ENCODE measurements around the gene MSANTD1.

Gene MSANTD1

DNA sequence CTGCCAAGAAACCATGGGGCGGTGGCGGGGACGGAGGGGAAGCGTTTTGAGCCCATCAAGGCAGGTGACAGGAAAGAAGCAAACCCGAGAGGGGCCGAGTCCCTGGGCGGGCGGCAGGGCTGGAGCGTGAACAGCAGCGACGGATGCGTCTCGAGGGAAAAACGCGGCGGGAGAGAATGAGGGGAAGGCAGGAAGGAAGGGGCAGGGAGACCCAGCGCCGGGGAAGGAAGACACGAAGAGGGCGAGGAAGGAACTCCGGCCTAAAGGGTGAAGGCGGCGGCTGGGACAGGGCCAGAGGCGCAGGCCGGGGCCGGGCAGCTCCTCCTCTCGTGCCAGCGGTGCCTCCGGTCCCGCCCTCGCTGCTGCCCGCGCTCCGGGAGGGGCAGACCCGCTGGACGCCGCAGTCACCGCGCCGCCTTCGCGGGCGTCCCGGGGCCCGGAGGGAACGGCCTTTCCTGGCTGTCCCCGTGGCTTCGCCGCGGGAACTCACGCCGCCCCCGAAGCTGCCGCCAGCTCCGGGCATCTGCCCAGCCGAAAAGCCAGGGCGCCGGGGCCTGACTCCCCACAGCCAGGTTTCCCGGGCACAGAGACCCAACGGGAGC, 43.1 kb downstream of the MSANTD1 start:
- Histone ChIP-seq H3K36me3 (ENCODE audit: low read depth) (no peaks in the 10 kb centered on the region), H3K27me3 (ENCODE audit: insufficient read depth, poor library complexity, severe bottlenecking) (no peaks in the 10 kb centered on the region), H3K4me3 (ENCODE audit: severe bottlenecking) (peak overlapping the region; percentile 59), H3K27ac (ENCODE audit: poor library complexity, severe bottlenecking) (peak overlapping the region; percentile 41), H3K4me1 (ENCODE audit: insufficient read depth, poor library complexity, severe bottlenecking) (no peaks in the 10 kb centered on the region), H3K9me3 (ENCODE audit: severe bottlenecking) (no peaks in the 10 kb centered on the region)
- no peak for DNase-seq (ENCODE audit: low spot score)
- no peak for TF ChIP-seq CTCF (IDR thresholded peaks at IDR 0.05; ENCODE audit: poor library complexity, severe bottlenecking)
- peak; percentile 66 for ATAC-seq (ENCODE audit: low read depth)

DNA sequence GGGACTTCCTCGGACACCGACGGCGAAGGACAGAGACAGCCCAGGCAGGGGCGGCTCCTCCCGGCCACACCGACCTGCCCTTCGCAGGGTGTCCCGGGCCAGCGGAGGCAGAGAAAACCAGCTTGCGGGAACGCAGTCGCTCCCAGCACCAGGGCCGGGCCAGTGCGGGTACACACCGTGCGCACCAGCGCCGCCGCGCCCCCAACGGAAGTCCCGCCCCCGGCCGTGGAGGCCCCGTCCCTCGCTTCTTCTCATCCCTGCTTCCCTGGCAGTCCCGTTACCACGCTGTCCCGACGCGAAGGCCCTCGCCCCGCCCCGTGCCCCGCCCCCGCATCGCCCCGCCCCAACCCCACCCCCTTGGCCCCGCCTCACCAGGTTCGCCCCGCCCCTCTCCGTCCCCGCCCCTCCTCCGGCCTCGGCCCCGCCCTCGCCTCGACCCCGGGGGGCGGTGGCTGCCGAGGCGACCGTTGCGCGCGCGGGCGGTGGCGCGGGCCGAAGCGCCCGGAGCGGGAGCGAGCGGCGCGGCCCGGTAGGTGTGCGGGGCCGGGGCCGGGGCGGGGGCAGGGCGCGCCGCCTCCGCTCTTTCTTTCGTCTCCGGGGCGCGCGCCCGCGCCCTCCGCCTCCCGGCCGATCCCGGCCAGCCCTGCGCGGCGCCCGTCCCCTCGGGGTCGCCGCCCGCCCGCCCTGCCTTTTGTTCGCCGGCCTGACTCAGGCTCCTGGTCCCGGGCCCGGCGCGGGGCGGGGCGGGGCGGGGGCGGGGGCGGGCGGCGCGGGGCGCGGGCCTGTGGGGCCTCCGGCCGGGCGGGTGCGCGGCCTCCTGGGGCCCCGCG, 43.8 kb downstream of the MSANTD1 start, which contains the start of gene RGS12:
RGS12 (plus strand) TSS at position 451 of the 830 bp plus-strand sequence. CDS start 23,150 bp downstream, outside the sequence.
- Histone ChIP-seq H3K27me3 (ENCODE audit: insufficient read depth, poor library complexity, severe bottlenecking) (no peaks in the 10 kb centered on the region), H3K4me1 (ENCODE audit: insufficient read depth, poor library complexity, severe bottlenecking) (no peaks in the 10 kb centered on the region), H3K9me3 (ENCODE audit: severe bottlenecking) (no peaks in the 10 kb centered on the region), H3K27ac (ENCODE audit: poor library complexity, severe bottlenecking) (peak within 1 kb of the TSS; percentile 41), H3K36me3 (ENCODE audit: low read depth) (no peaks in the 10 kb centered on the region), H3K4me3 (ENCODE audit: severe bottlenecking) (peak within 1 kb of the TSS; percentile 59)
- DNase-seq (ENCODE audit: low spot score): peak; percentile 94
- no peak for TF ChIP-seq CTCF (IDR thresholded peaks at IDR 0.05; ENCODE audit: poor library complexity, severe bottlenecking)
- ATAC-seq (ENCODE audit: low read depth): peak; percentile 91

DNA sequence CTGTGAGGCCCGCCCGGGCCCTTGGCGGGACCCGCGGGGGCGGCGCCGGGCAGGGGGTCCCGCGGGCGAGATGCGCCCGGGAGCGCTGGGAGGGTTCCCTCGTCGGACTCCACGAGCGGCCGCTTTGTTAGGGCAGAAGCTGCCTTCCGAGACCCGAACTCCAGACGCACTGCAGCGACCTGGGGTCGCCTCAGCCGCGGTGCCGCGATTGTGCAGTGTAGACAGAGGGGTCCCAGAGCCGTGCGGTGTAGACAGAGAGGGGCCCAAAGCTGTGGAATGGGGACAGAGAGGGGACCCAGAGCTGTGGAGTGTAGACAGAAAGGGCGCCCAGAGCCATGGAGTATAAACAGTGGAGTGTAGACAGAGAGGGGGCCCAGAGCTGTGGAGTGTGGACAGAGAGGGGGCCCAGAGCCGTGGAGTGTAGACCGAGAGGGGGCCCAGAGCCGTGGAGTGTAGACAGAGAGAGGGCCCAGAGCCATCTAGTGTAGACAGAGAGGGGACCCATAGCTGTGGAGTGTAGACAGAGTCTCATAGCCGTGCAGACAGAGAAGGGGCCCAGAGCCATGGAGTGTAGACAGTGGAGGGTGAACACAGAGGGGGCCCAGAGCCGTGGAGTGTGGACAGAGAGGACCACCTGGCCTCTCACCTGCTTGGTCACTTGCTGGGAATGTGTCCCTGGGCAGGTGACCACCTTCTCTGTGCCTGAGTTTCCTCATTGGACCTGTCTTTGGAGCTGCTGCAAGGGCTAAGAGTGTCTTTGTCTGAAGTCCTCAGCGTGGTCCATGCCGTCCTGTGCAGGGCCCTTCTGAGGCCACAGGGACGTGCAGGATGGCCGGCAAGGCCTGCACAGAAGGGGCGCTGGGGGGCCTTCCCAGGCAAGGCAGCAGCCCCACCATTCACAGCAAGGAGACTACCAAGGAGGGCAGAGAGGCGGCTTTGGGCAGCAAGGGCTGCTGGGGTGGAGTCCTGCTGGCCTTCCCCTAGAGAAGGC, 44.7 kb downstream of the MSANTD1 start:
- ATAC-seq (ENCODE audit: low read depth) (no peak), DNase-seq (ENCODE audit: low spot score) (no peak)
- peak overlapping the region; percentile 41 for H3K27ac ChIP-seq (ENCODE audit: poor library complexity, severe bottlenecking)
- H3K27me3 ChIP-seq (ENCODE audit: insufficient read depth, poor library complexity, severe bottlenecking): no peaks in the 10 kb centered on the region
- no peaks in the 10 kb centered on the region for H3K4me1 ChIP-seq (ENCODE audit: insufficient read depth, poor library complexity, severe bottlenecking)
- no peaks in the 10 kb centered on the region for H3K36me3 ChIP-seq (ENCODE audit: low read depth)
- TF ChIP-seq CTCF (IDR thresholded peaks at IDR 0.05; ENCODE audit: poor library complexity, severe bottlenecking): no peak
- H3K4me3 ChIP-seq (ENCODE audit: severe bottlenecking): peak overlapping the region; percentile 59
- H3K9me3 ChIP-seq (ENCODE audit: severe bottlenecking): no peaks in the 10 kb centered on the region

GRCh38 chr4:3294401-3295241, 45.7 kb downstream of the MSANTD1 start:
- ATAC-seq (ENCODE audit: low read depth) (no peak), DNase-seq (ENCODE audit: low spot score) (peak; percentile 61)
- Histone ChIP-seq H3K9me3 (ENCODE audit: severe bottlenecking) (no peaks in the 10 kb centered on the region), H3K27ac (ENCODE audit: poor library complexity, severe bottlenecking) (no peak overlapping the region), H3K27me3 (ENCODE audit: insufficient read depth, poor library complexity, severe bottlenecking) (no peaks in the 10 kb centered on the region), H3K4me3 (ENCODE audit: severe bottlenecking) (no peak overlapping the region), H3K36me3 (ENCODE audit: low read depth) (no peaks in the 10 kb centered on the region), H3K4me1 (ENCODE audit: insufficient read depth, poor library complexity, severe bottlenecking) (no peaks in the 10 kb centered on the region)
- no peak for TF ChIP-seq CTCF (IDR thresholded peaks at IDR 0.05; ENCODE audit: poor library complexity, severe bottlenecking)

Measured in RWPE2 (cell line).